ENCODE data around the gene ABHD5.
"Not testable (repeated sequence)": the region's sequence is repeated elsewhere in the genome, so short reads cannot be mapped to it uniquely, and the experiment has no call there.

The ABHD5 gene

GRCh38 chr3:43649365-43649968 is 41.3 kb upstream of the ABHD5 start:
- in situ Hi-C loops (cut with HindIII; ENCODE audit: low pct_ligation_motif_present, low sequenced_read_pairs): no loop called here
- no peak for DNase-seq
- no peak overlapping the region for H3K27ac ChIP-seq
- H3K4me3 ChIP-seq (ENCODE audit: low read depth, low read length): no peak overlapping the region
- H3K36me3 ChIP-seq (replicated peaks): no peaks in the 10 kb centered on the region
- H3K27me3 ChIP-seq (replicated peaks): no peaks in the 10 kb centered on the region
- no peak for TF ChIP-seq CTCF (IDR thresholded peaks at IDR 0.05; ENCODE audit: low read depth, low read length, missing control alignments)

DNA sequence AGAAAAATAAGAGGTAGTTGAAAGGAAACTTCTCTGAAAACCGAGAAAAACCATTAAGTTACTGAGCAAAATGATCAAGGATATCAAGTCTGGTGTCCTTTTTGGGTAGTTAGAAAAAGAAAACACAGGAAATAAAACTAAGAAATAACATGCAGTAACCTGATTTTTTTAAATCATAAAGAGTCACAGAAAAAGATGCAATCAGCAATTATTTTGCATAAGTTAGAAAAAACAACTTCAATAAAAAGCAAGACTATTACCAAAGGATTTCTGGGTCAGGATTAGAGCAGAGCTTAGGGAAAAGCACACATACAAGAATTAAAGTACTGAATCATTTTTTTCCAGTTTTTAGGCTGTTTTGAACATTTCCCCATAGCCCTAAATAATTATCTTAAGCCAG is 40.4 kb upstream of the ABHD5 start:
- no peak for TF ChIP-seq CTCF (IDR thresholded peaks at IDR 0.05; ENCODE audit: low read depth, low read length, missing control alignments)
- DNase-seq: no peak
- in situ Hi-C loops (cut with HindIII; ENCODE audit: low pct_ligation_motif_present, low sequenced_read_pairs): no loop called here
- Histone ChIP-seq H3K27me3 (replicated peaks) (no peaks in the 10 kb centered on the region), H3K36me3 (replicated peaks) (no peaks in the 10 kb centered on the region), H3K27ac (no peak overlapping the region), H3K4me3 (ENCODE audit: low read depth, low read length) (no peak overlapping the region)

DNA sequence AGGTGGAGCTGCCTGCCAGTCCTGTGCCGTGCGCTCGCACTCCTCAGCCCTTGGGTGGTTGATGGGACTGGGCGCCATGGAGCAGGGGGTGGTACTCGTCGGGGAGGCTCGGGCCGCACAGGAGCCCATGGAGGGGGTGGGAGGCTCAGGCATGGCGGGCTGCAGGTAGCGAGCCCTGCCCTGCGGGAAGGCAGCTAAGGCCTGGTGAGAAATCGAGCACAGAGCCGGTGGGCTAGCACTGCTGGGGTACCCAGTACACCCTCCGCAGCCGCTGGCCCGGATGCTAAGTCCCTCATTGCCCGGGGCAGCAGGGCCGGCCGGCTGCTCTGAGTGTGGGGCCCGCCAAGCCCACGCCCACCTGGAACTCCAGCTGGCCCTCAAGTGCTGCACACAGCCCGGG is 34.3 kb upstream of the ABHD5 start:
- H3K4me3 ChIP-seq (ENCODE audit: low read depth, low read length); in situ Hi-C loops (cut with HindIII; ENCODE audit: low pct_ligation_motif_present, low sequenced_read_pairs); H3K27me3 ChIP-seq (replicated peaks); H3K27ac ChIP-seq; DNase-seq; H3K36me3 ChIP-seq (replicated peaks): not testable (repeated sequence)

GRCh38 chr3:43659250-43659880 is 31.4 kb upstream of the ABHD5 start:
- in situ Hi-C loops (cut with HindIII; ENCODE audit: low pct_ligation_motif_present, low sequenced_read_pairs): no loop called here
- H3K4me3 ChIP-seq (ENCODE audit: low read depth, low read length): no peak overlapping the region
- H3K27ac ChIP-seq: no peak overlapping the region
- no peak for TF ChIP-seq CTCF (IDR thresholded peaks at IDR 0.05; ENCODE audit: low read depth, low read length, missing control alignments)
- H3K36me3 ChIP-seq (replicated peaks): no peaks in the 10 kb centered on the region
- H3K27me3 ChIP-seq (replicated peaks): no peaks in the 10 kb centered on the region
- DNase-seq: no peak

DNA sequence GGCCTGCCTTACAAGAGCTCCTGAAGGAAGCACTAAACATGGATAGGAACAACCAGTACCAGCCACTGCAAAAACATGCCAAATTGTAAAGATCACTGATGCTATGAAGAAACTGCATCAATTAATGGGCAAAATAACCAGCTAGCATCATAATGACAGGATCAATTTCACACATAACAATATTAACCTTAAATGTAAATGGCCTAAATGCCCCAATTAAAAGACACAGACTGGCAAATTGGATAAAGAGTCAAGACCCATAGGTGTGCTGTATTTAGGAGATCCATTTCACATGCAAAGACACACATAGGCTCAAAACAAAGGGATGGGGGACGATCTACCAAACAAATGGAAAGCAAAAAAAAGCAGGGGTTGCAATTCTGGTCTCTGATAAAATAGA is 29.4 kb upstream of the ABHD5 start:
- DNase-seq; H3K27me3 ChIP-seq (replicated peaks); H3K4me3 ChIP-seq (ENCODE audit: low read depth, low read length); H3K27ac ChIP-seq; in situ Hi-C loops (cut with HindIII; ENCODE audit: low pct_ligation_motif_present, low sequenced_read_pairs); H3K36me3 ChIP-seq (replicated peaks): not testable (repeated sequence)

DNA sequence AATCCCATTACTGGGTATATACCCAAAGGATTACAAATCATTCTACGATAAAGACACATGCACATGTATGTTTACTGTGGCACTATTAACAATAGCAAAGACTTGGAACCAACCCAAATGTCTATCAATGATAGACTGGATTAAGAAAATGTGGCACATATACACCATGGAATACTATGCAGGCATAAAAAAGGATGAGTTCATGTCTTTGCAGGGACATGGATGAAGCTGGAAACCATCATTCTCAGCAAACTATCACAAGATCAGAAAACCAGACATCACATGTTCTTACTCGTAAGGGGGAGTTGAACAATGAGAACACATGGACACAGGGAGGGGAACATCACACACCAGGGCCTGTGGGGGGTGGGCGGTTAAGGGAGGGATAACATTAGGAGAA is 25.7 kb upstream of the ABHD5 start:
- DNase-seq; H3K4me3 ChIP-seq (ENCODE audit: low read depth, low read length); in situ Hi-C loops (cut with HindIII; ENCODE audit: low pct_ligation_motif_present, low sequenced_read_pairs); H3K27ac ChIP-seq; H3K27me3 ChIP-seq (replicated peaks); H3K36me3 ChIP-seq (replicated peaks): not testable (repeated sequence)

DNA sequence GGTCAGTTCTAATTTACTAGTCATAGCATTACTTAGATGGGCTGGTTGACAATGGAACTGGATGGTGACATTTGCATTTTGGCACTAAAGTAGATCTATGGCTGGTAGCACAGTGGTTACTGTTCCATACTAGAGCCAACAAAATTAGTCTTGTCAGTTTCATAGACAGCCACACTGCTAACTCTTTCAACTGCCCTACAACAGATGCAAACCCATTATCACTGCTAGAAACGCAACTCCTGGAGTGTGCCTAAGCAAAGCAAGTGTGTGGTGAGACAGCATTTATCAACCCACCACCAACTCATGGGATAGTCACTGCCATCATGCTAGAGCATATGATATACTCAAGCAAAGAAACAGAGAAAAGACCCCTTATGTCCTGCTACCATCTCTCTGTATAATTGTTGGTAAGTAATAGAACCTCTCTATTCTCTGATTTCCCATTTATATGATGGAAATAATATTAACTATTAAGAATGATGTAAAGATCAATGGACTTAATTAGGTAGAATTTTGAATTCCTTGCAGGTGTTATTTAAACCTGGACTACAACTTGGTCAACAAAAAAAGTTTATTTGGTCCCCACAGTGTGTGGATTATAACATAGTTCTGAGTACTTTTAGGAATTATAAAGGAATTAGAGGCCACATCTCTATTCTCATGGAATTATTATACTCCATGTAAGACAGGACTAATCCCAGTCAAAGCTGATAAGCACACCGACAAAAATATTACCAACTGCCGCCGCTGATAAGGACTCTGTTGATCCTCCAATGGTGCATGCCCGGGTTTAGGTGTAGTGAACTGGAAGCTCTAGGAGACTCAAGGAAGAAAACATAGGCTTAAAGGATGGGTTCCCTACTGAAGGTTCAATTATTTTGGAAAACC is 19.9 kb upstream of the ABHD5 start:
- TF ChIP-seq CTCF (IDR thresholded peaks at IDR 0.05; ENCODE audit: low read depth, low read length, missing control alignments): no peak
- H3K27me3 ChIP-seq (replicated peaks): no peaks in the 10 kb centered on the region
- in situ Hi-C loops (cut with HindIII; ENCODE audit: low pct_ligation_motif_present, low sequenced_read_pairs): no loop called here
- H3K36me3 ChIP-seq (replicated peaks): no peaks in the 10 kb centered on the region
- no peak overlapping the region for H3K27ac ChIP-seq
- DNase-seq: no peak
- H3K4me3 ChIP-seq (ENCODE audit: low read depth, low read length): no peak overlapping the region
